HCT116 (cell line): ENCODE data around the gene GPR176.

Experiments
- CTCF ChIP-seq, 3 experiments: fragments of 200-600 bp in 1 of 3; sonication (generic) in 1 of 3; IDR thresholded peaks in 2 of 3; conservative IDR thresholded peaks in 1 of 3; 2 replicates each; pipeline ENCODE4 v1.5.1; 2012 to 2017; ENCODE audit warnings: low read depth in 2 of 3, low read length in 2 of 3, antibody characterized with exemption in 1 of 3, borderline replicate concordance in 1 of 3, control low read depth in 1 of 3, mild to moderate bottlenecking in 1 of 3, mixed read lengths in 1 of 3, mixed run types in 1 of 3, moderate library complexity in 1 of 3; ENCODE audit not compliant: insufficient read depth in 1 of 3
- ELF1 ChIP-seq: IDR thresholded peaks from 2 replicates; pipeline ENCODE4 v1.6.1; 2012; ENCODE audit warnings: low read depth, borderline replicate concordance
- MAX ChIP-seq: IDR thresholded peaks from 2 replicates; pipeline ENCODE4 v1.6.1; 2012
- POLR2A ChIP-seq: IDR thresholded peaks from 2 replicates; pipeline ENCODE4 v1.7.0; 2011; ENCODE audit warnings: borderline replicate concordance; ENCODE audit not compliant: insufficient read depth, insufficient read length; ENCODE audit errors: extremely low read depth
- ZBTB33 ChIP-seq: IDR thresholded peaks from 2 replicates; pipeline ENCODE4 v1.6.1; 2011; ENCODE audit warnings: mild to moderate bottlenecking, low read length, moderate library complexity; ENCODE audit not compliant: insufficient replicate concordance; ENCODE audit errors: extremely low read depth
- ZFX ChIP-seq: fragments of 450-650 bp; IDR thresholded peaks from 2 replicates; pipeline ENCODE4 v1.6.1; 2017

- peak; percentile 90 for TF ChIP-seq ELF1
- TF ChIP-seq CTCF (IDR thresholded peaks at IDR 0.05 in 2 of 3, conservative IDR thresholded peaks at IDR 0.05 in 1 of 3; ENCODE audit: borderline replicate concordance in 1 of 3, insufficient read depth in 1 of 3, low read depth in 2 of 3, low read length in 2 of 3) = no peak
- peak; percentile 96 for TF ChIP-seq ZBTB33
- no peak for TF ChIP-seq POLR2A
- 0 out of 2 replicates have a peak, but pooled peaks have one; percentile 61 for TF ChIP-seq MAX
- TF ChIP-seq ZFX = no peak; the same call in 1 of the 2 replicates
Observed at GRCh38 chr15:39782441-39783138, 137.5 kb downstream of the GPR176 start, which contains the start of gene FSIP1.
